ENCODE results near the gene TRPM3.

Gene TRPM3

DNA sequence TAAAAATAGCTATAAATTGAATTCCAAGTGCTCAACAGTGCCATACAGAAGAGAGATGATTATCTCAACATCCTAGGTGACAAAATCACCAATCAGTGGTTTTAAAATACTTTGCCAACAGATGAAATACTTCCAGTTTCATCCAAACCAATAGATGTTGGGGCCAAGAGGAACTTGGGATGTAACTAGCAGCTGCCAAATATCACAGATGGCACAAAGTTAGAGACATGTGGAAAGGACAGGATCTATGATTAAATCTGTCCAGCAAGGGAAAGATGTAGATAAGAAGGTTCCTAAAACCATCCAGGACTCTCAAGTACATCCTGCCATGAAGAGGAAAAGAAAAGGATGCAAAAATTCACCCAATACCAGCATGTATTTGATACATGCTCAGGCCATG lies 23.8 kb downstream of the TRPM3 start:
- no peak for DNase-seq (ENCODE audit: low read depth)

DNA sequence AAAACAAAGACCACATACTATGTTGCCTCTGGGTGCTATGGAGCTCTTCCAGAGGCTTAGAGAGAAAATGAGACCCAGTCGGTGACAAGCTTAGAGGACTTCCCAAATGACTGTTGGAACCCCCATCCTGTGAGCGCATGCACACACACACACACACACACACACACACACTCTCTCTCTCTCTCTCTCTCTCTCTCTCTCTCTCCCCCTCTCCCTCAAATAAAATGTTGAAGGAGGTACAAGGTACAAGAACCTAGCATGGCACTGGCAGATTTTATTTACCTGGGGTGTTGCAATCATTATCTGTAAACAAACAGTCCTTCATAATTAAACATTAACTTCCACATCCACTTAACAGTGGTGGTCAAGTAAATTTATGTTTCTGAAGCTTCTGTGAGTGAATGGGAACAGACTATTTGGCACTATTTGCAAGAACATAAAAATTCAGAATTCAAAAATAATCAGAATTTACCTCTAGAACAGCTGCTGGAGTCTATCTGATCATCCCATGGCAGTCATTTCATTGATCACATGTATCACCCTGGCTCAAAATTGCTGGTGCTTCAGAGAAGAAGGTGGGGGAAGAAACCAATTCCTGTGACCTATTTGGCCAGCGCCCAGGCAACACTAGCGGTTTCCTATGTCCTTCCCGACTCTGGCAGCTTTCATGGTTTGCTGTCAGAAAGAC lies 24.9 kb downstream of the TRPM3 start:
- DNase-seq (ENCODE audit: low read depth) = no peak

GRCh38 chr9:71094708-71095251 lies 26.6 kb downstream of the TRPM3 start:
- no peak for DNase-seq (ENCODE audit: low read depth)

GRCh38 chr9:71090896-71091295 lies 30.5 kb downstream of the TRPM3 start:
- DNase-seq (ENCODE audit: low read depth) = no peak

GRCh38 chr9:71079451-71079850 lies 42.0 kb downstream of the TRPM3 start:
- peak; percentile 19 for DNase-seq (ENCODE audit: low read depth)

GRCh38 chr9:71076096-71076495 lies 45.3 kb downstream of the TRPM3 start:
- no peak for DNase-seq (ENCODE audit: low read depth)

DNA sequence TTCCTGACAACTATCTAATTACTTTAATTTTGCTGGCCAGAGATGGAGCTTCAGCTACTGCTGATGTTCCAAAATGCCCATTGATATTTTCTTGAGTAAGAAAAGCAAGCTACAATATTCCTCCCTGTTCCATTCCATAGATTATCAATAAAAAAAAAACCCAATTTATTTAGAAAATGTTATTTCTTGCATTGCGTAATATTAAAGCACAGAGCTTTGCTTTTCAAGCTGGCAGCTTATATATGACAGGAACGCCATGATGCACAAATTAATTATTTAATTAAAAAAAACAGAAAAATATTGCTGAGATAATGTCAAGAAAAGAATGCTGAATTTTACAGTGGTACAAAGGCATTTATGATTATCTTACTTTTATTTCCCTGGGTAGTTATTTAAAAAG lies 47.9 kb downstream of the TRPM3 start:
- no peak for DNase-seq (ENCODE audit: low read depth)

DNA sequence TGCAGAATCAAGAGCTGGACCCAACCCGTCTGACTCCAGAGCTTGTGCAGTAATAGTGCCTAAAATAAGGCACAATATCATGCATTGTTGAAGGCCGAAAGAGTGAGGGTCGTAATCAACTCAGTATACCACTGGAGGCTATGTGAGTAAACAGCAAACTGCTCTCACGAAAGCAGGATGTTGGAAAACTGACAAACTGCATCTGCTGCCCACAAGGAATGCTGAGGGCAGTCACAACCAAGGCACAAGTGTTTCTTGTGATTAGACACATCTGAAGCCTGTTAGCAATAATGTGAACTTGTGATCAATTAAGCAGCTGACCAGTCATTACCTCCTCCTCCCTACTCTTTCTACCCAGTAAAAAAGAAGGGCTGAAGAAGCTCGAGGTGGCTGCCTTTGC lies 48.8 kb downstream of the TRPM3 start:
- no peak for DNase-seq (ENCODE audit: low read depth)

GRCh38 chr9:71071633-71072032 lies 49.8 kb downstream of the TRPM3 start:
- no peak for DNase-seq (ENCODE audit: low read depth)

DNA sequence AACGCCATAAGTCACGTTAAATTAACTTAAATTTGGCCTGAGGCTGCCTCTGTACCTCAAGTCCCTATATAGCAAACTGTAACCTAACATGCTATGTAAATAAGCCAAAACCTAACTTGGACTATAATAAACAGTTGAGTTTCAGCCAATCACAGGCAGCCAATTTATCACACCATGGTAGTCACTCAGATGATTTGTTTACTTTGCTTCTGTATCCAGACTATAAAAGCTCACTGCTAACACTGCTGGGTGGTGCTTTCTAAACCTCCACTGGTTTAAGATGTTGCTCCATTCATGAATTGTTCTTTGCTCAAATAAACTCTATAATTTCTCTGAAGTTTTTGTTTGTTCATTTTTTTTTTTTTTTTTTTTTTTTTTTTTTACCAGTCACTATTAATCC lies 62.8 kb downstream of the TRPM3 start:
- DNase-seq (ENCODE audit: low read depth) = no peak

DNA sequence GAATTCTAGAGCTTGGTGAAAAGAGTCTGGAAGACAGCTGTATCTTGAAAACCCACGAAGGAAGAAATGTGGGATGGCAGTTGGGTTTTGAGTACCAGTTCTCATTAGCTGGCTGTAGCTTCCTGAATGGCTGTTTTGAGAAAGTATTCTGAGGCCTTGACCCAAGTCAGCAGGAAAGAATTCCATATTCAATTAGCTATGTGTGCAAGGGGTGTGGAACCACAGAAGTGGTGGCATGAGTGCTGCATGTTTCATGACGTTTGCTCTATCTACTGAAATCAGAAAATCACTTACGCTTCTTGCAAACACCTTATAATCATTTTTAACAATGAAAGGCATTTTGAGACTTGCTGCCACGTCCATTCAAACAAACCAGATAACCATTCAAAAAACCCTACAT lies 69.1 kb downstream of the TRPM3 start:
- DNase-seq (ENCODE audit: low read depth) = no peak

DNA sequence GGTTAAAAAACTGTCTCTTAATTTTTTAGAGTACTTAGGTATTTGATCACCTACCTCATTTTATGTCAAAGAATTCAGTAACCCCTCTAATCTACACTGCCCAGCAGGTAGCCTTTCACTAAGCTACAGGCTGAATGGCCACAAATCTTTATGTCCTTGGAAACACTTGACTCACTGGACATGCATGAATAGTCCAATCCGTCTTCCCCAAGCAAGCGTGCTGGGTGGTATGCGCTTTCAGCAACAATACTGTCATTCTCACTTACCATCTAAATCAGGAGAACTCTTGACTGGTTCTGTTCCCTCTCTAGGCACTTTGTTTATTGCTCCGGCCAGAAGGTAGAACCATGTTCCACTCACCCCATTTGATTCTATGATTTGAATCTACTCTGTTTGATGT lies 73.1 kb downstream of the TRPM3 start:
- DNase-seq (ENCODE audit: low read depth) = no peak

- no peak for DNase-seq (ENCODE audit: low read depth)
Observed at GRCh38 chr9:71042448-71042990, 78.9 kb downstream of the TRPM3 start.

DNA sequence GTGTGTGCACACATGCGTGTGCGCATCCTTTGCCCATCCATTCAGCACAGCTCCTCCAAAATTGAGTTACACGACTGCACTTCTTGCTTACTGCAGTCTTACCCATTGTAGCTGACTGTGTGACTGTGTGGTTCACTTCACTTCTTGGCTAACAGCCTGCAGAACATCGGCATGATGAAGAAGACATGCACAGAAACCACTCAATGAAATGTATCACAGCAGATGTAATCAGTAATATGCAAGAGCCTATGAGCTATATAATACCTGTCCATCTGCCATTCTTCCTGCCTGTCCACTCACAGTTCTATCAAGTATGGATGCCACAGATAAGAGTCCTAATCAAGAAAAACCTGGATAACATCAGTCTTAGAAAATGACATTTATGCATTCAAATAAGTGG lies 83.9 kb downstream of the TRPM3 start:
- DNase-seq (ENCODE audit: low read depth) = no peak

DNA sequence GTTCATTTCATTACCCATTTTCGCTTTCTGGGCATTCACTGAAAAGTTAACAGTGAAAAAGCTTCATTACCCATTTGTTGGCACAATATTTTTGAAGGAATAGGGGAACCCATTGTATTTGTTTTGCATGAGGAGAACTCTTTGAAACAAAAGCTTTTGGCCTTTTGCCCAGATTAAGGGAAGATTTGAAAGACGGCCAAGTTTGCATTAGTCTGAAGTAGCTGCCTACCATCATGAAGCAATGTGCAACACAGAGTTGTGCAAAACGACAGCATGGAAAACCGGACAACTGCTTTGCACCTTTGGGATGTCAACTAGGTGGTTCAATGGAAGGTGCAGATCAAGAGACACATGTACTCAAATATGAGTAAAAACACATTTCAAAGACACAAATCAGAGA lies 84.9 kb downstream of the TRPM3 start:
- DNase-seq (ENCODE audit: low read depth) = peak; percentile 1

DNA sequence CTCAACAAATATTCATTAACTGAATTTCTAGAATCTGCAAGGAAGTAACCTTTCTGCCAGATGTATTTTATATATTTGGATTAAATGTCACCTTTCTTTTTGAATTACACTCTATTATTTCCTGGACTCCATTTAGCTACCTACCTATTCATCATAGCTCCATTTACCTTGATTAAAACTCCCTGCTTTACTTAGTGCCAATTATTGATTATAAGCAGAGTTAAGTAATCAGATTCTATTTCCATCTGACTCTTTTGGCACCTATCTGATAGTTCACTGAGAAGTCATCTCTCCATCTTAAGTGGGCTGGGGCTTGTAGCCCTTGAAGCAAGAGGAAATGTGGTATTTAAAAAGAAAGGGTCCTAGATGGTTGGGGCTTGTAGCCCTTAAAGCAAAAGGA lies 88.6 kb downstream of the TRPM3 start:
- no peak for DNase-seq (ENCODE audit: low read depth)

- DNase-seq (ENCODE audit: low read depth) = no peak
Observed at GRCh38 chr9:71025728-71026127, 95.7 kb downstream of the TRPM3 start.

GRCh38 chr9:71025201-71025600 lies 96.2 kb downstream of the TRPM3 start:
- DNase-seq (ENCODE audit: low read depth) = no peak

DNA sequence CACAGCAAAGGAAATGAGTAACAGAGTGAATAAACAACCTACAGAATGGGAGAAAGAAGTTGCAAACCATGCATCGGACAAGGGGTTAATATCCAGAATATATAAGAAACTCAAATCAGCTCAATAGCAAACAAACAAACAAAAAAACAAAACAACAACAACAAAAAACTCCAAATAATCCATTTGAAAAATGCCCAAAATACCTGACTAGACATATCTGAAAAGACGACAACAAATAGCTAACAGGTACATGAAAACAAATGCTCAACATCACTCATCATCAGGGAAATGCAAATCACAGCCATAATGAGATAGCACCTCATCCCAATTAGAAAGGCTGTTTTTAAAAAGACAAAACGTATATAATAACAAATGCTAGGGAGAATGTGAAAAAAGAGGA lies 111.2 kb downstream of the TRPM3 start:
- DNase-seq (ENCODE audit: low read depth) = no peak

DNA sequence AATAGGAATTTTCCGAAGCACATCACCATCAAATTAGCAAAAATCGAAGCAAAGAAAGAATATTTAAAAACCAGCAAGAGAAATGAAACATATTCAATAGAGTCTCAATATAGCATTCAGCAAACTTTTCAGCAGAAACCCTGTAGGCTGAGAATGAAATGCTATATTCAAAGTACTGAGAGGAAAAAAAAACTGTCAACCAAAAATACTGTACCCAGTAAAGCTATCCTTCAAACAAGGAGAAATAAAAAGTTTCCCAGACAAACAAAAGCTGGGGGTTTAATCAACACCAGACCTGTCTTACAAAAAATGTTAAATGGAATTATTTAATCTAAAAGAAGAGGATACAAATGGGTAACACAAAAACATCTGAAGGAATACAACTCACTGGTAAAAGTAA lies 116.0 kb downstream of the TRPM3 start:
- no peak for DNase-seq (ENCODE audit: low read depth)

DNA sequence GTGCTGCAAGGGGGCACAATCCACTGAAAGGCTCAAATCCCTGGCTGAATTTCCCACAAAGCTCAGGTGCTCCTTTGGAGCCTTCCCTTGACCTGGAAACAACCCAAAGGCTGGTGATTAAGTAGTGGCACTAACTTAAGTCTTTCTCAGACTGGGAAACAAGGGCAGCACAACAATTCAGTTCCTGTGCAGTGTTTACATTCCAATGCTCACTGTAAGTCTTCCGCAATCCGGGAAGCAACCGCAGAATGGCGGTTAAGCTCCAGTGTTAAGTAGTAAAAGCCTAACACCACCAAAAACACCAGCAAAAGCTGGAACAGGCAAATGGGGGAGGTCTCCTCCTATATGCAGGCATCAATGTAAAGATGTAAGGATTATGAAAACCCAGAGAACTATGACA lies 117.2 kb downstream of the TRPM3 start:
- peak; percentile 15 for DNase-seq (ENCODE audit: low read depth)

GRCh38 chr9:71003346-71003745 lies 118.1 kb downstream of the TRPM3 start:
- DNase-seq (ENCODE audit: low read depth) = no peak

GRCh38 chr9:71001780-71002386 lies 119.5 kb downstream of the TRPM3 start:
- peak; percentile 55 for DNase-seq (ENCODE audit: low read depth)

GRCh38 chr9:70998962-70999361 lies 122.5 kb downstream of the TRPM3 start:
- DNase-seq (ENCODE audit: low read depth) = peak; percentile 35

Measured in ELR (cell line).